Panc1 (cell line): ENCODE results near the gene SMC6. TPM values are rescaled to one million over a fixed set of nuclear protein-coding genes. Genes with fewer than 3 reads are reported as not detected.

Experiments
- ATAC-seq: fragments of 200-7000 bp; cut with Tn5 transposase; 2 replicates; pipeline ENCODE4 v1.9.1; 2020; ENCODE audit warnings: mild to moderate bottlenecking, moderate library complexity
- BruUV-seq: library from RNA; stranded (reverse); fragments of 400-500 nt; replicated peaks from 2 replicates; lab custom pipeline; 2021; lab: Mats Ljungman, UMichigan
- CTCF ChIA-PET: fragments of 300-600 bp; sonication (Branson Sonifier 250); formaldehyde crosslinking; loops from one replicate; lab custom pipeline; 2022; ENCODE audit warnings: antibody characterized with exemption; lab: Charles Lee
- POLR2A ChIA-PET: fragments of 300-600 bp; sonication (Branson Sonifier 250); formaldehyde crosslinking; loops from one replicate; lab custom pipeline; 2022; ENCODE audit warnings: antibody characterized with exemption; lab: Charles Lee
- DNase-seq: peaks from one replicate; pipeline ENCODE4 v3.0.0-alpha.2; 2010; ENCODE audit warnings: low read depth, low spot score
- H3K27ac ChIP-seq: 2 replicates; pipeline ENCODE4 v1.5.1; 2011; ENCODE audit warnings: mild to moderate bottlenecking, low read length, inconsistent platforms
- H3K27me3 ChIP-seq: fragments of 200-500 bp; sonication (Bioruptor generic); 2 replicates; pipeline ENCODE4 v1.6.0; 2014; ENCODE audit warnings: low read length, inconsistent platforms; ENCODE audit not compliant: control insufficient read depth, insufficient read depth
- H3K36me3 ChIP-seq: fragments of 200-500 bp; sonication (Bioruptor generic); 2 replicates; pipeline ENCODE4 v1.5.1; 2014; ENCODE audit warnings: inconsistent platforms, mild to moderate bottlenecking, low read length, moderate library complexity; ENCODE audit not compliant: control insufficient read depth, insufficient read depth
- H3K4me1 ChIP-seq: 2 replicates; pipeline ENCODE4 v1.5.1; 2011; ENCODE audit warnings: inconsistent platforms, mild to moderate bottlenecking, low read length, moderate library complexity; ENCODE audit not compliant: control insufficient read depth, insufficient read depth
- H3K4me3 ChIP-seq, 2 experiments: 2 replicates each; pipeline ENCODE4 v1.5.1; 2011 to 2012; ENCODE audit warnings: low read depth in 2 of 2, low read length in 2 of 2, mild to moderate bottlenecking in 2 of 2, inconsistent platforms in 1 of 2, moderate library complexity in 1 of 2
- H3K9me3 ChIP-seq: fragments of 200-500 bp; sonication (Bioruptor generic); 2 replicates; pipeline ENCODE4 v1.5.1; 2014; ENCODE audit warnings: low read depth, mild to moderate bottlenecking, inconsistent platforms, low read length, moderate library complexity; ENCODE audit not compliant: control insufficient read depth, insufficient read depth
- CTCF ChIP-seq: fragments of 450-650 bp; IDR thresholded peaks from 2 replicates; pipeline ENCODE4 v1.5.1; 2017; ENCODE audit warnings: mild to moderate bottlenecking
- POLR2AphosphoS5 ChIP-seq: IDR thresholded peaks from 2 replicates; pipeline ENCODE4 v1.6.1; 2012; ENCODE audit warnings: mild to moderate bottlenecking, low read depth, low read length, moderate library complexity
- REST ChIP-seq, 2 experiments: IDR thresholded peaks; 2 replicates each; pipeline ENCODE4 v1.6.1; 2011 to 2012; ENCODE audit warnings: low read depth in 2 of 2, control low read depth in 1 of 2, low read length in 1 of 2, mild to moderate bottlenecking in 1 of 2, moderate library complexity in 1 of 2; ENCODE audit not compliant: insufficient read depth in 1 of 2
- SIN3A ChIP-seq: IDR thresholded peaks from 2 replicates; pipeline ENCODE4 v1.6.1; 2012; ENCODE audit warnings: low read depth, mild to moderate bottlenecking, low read length, moderate library complexity, borderline replicate concordance; ENCODE audit not compliant: insufficient read depth
- TCF7L2 ChIP-seq: IDR thresholded peaks from 2 replicates; pipeline ENCODE4 v1.6.1; 2011; ENCODE audit warnings: mild to moderate bottlenecking, low read depth, low read length, inconsistent platforms
- in situ Hi-C: cut with HindIII; loops from 2 replicates; pipeline ENCODE4 v1.10.0; 2016; ENCODE audit warnings: low sequenced_read_pairs, low pct_unique_long_range_greater_than_20kb
- intact Hi-C: fragments of 100-400 bp; cut with micrococcal nuclease; formaldehyde crosslinking; loops from one replicate; pipeline ENCODE4 v1.10.0; 2022; ENCODE audit not compliant: unreplicated experiment
- total RNA-seq: library from RNA; stranded (reverse); gene quantifications from one replicate; pipeline ENCODE4 v1.2.1, GENCODE V29; 2021; ENCODE audit not compliant: unreplicated experiment

Gene SMC6
- total RNA-seq, 1 experiment from 2014 or later = 43.8 TPM

GRCh38 chr2:17710547-17711248 lies 42.9 kb downstream of the SMC6 start:
- no peak for ATAC-seq
- Histone ChIP-seq H3K36me3 (peaks cover 48% of the 10 kb centered on the region), H3K4me3 (no peak overlapping the region), H3K27ac (no peak overlapping the region), H3K4me1 (no peaks in the 10 kb centered on the region), H3K9me3 (no peaks in the 10 kb centered on the region), H3K27me3 (no peaks in the 10 kb centered on the region)
- intact Hi-C loops = no loop called here
- CTCF ChIA-PET = no interaction called here
- TF ChIP-seq CTCF (no peak), REST (IDR thresholded peaks at IDR 0.05; ENCODE audit: insufficient read depth in 1 of 2, low read depth in 2 of 2, low read length in 1 of 2) (no peak), POLR2AphosphoS5 (no peak), TCF7L2 (no peak), SIN3A (no peak)
- no TSS peak for BruUV-seq
- no peak for DNase-seq
- POLR2A ChIA-PET = no interaction called here
- in situ Hi-C loops = no loop called here

- in situ Hi-C loops (no loop called here), intact Hi-C loops (no loop called here)
- ChIA-PET CTCF (no interaction called here), POLR2A (no interaction called here)
- H3K36me3 ChIP-seq = peaks cover 46% of the 10 kb centered on the region
- ATAC-seq (no peak), DNase-seq (no peak)
- no TSS peak for BruUV-seq
- no peak for TF ChIP-seq CTCF
- H3K9me3 ChIP-seq = no peaks in the 10 kb centered on the region
- no peaks in the 10 kb centered on the region for H3K27me3 ChIP-seq
- no peak overlapping the region for H3K4me3 ChIP-seq
- H3K27ac ChIP-seq = no peak overlapping the region
- H3K4me1 ChIP-seq = no peaks in the 10 kb centered on the region
Measured at GRCh38 chr2:17709897-17710296, 43.7 kb downstream of the SMC6 start.
